Measurements from ENCODE around the gene TEX44.

The TEX44 gene

GRCh38 chr2:231640641-231641111, 48.0 kb downstream of the TEX44 start:
- no peak for TF ChIP-seq CTCF (IDR thresholded peaks at IDR 0.05; ENCODE audit: borderline replicate concordance, insufficient read depth, low read depth, low read length)
- no peak overlapping the region for H3K4me3 ChIP-seq (ENCODE audit: low read depth, low read length)

GRCh38 chr2:231642631-231643494, 50.2 kb downstream of the TEX44 start:
- peak overlapping the region; percentile 12 for H3K4me3 ChIP-seq (ENCODE audit: low read depth, low read length)
- TF ChIP-seq CTCF (IDR thresholded peaks at IDR 0.05; ENCODE audit: borderline replicate concordance, insufficient read depth, low read depth, low read length): no peak

GRCh38 chr2:231643495-231643888, 50.8 kb downstream of the TEX44 start:
- no peak for TF ChIP-seq CTCF (IDR thresholded peaks at IDR 0.05; ENCODE audit: borderline replicate concordance, insufficient read depth, low read depth, low read length)
- H3K4me3 ChIP-seq (ENCODE audit: low read depth, low read length): no peak overlapping the region

Measured in GM12875 (cell line).